Fibroblast of skin of right biceps (primary cell): Measurements from ENCODE around the gene ZNF80.

Experiments used
- DNase-seq: peaks from one replicate; pipeline ENCODE4 v3.0.0-alpha.2; 2013

Gene ZNF80

GRCh38 chr3:114218578-114219185, 18.7 kb downstream of the ZNF80 start:
- DNase-seq, result no peak

- DNase-seq, result peak; percentile 8
Observed at GRCh38 chr3:114218006-114218405, 19.4 kb downstream of the ZNF80 start.

DNA sequence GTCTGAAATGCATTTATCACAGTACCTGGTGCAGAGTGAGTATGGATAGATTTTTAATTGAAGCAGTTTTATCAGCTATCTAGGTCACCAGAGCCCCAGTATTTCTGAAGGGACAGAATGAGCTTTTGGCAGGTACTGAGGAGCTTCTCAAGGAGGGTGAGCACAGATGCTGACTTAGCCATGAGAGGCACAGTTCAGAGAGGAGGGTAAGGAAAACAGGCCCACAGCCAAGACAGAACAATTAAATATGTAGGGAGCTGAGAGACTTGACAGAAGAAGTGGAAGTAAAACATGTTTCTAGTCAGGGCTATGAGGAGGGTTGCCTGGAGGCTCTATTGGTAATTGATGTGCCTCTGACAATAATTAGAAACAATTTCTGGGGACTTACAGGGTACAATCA, 20.1 kb downstream of the ZNF80 start:
- DNase-seq, result no peak

DNA sequence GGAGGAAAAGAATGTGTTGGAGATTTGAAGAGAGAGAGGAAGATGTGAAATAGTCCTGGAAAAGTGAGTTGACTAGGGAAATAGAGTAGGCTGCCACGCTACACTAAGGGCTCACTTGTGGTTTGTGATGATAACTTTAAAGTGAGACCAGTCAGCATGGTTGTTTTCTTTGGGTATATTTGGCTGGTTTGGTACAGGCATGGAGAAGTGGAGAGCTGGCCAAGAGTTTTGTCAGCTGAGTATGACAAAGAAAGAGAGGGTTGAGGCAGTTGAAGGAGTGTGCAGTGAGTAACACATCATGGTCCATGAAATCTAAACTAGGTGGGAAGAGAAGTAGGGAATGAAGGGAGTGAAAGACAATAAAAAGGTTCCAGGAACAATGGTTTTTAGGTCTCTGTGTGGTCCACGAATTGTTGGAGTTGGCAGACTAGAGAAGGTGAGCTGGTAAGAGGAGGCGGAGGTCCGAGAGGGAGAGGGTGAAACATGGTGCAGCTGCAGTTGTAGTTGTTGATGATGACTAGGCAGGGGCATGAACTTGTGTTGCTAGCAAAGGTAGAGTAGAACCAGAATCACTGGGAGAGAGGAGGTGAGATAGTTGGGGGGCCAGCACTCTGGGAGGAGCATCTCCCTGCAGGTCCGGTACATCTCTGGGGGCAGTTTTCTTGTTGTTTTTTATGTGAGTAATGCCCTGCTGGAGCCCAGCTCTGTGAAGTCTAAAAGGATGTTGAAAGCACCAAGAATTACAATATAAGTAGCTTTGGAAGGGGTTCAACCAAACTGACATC, 21.0 kb downstream of the ZNF80 start:
- peak; percentile 42 for DNase-seq

- DNase-seq, result no peak
Observed at GRCh38 chr3:114214542-114215341, 22.6 kb downstream of the ZNF80 start.

DNA sequence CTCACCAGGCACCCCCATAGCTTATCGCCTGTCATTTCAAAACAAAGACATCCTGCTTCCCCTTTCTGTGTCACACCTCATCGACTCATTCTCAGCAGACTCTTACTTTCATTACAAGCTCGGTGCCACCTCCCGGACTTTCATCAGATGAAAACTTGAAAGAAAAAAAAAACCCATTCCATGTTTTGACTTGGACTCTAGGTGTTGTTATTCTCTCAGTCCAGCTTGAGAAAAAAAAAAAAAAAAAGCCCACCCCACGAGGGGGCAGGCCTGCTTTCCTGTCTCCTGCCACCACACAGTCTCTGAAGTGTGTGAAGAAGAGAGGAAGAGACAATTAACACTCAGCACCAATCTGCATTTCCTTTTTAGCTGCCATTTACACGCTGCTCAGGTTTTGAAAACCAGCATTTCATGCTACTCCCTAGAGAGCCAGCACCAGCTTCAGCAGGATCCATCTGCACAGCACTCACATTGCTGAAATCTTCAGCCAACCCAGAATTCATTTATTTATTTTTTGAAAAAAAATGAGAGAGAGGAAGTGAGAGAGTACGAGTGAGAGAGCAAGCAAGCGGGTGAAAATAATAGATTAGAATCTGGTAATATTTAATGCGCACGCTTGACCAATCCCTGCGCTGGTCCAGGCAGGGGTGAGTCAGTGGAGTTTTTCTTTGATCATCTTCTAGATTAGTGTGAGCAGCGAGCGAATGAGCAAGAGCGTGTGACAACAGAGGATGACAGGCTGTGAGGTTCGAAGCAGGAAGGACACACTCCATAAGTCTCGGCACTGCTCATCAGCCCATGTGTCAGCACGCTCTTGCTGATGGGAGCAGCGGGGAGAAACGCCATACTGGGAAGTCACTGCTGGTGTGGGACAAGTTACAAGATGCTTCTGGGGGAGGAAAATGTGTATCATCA, 23.5 kb downstream of the ZNF80 start:
- DNase-seq, result peak; percentile 89

DNA sequence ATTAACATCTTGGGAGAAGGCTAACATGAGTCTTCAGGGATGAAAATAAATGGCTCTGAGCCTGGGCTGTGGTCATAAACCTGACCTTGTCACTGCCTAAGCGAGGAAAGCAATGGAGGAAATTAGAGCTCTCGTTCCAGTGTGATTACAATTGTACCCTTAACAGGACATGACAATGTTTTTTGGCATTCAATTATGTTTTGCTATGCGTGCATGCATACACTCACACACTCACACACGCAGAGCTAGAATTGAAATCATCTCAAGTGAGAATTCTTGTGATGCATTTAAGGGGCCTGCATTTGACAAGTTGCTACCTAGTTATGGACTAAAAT, 24.1 kb downstream of the ZNF80 start:
- DNase-seq, result peak; percentile 74

DNA sequence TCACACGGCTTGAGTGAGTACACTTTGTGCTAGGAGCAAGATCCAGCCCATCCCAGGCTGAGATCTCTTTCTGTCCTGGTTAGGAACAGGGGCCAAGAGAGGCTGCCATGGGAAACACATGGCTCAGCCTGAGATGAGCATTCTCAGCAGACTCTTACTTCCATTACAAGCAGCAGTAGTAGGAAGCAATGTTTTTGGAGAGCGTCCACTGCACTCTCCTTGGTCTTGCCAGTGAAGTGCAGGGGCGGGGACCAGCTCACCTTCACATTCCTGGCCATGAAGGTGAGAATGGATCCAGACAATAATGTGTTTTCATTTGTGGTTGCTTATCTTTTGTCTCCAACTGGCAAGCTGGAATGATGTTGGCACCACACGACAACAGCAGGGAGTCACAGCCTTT, 24.7 kb downstream of the ZNF80 start:
- DNase-seq, result no peak

DNA sequence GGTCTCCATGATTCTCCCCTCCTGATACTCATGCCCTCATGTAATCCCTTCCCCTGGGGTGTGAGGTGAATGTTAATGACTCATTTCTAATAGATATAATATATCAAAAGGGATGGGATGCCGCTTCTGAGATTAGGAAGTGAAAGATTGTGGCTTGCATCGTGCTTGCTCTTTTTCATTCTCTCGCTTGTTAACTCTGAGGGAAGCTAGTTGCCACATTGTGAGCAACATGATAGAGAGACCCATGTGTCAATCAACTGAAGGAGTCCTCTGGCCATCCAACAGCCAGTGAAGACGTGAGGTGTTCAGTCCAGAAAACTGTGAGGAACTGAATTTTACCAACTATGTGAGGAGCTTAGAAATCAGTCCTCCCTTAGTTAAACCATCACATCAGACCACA, 29.6 kb downstream of the ZNF80 start:
- DNase-seq, result no peak

- no peak for DNase-seq
Observed at GRCh38 chr3:114206342-114206741, 31.0 kb downstream of the ZNF80 start.

DNA sequence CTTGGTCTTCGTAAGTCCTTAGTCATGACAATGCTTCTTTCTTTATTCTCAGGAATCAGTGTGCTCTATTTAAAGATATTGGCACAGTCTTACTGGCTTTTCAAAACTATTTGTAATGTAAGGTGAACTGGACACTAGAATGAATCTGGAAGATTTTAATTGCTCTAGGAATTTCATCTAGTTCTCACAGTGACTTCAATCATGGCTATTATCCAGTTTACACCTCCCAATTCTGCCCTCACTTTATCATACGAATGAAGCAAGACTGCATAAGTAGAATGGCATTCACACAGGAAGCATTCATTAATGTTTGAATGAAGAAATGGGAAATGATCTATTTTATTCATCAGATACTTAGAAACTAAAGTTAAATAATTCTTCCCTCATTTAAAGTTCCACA, 31.8 kb downstream of the ZNF80 start:
- no peak for DNase-seq

DNA sequence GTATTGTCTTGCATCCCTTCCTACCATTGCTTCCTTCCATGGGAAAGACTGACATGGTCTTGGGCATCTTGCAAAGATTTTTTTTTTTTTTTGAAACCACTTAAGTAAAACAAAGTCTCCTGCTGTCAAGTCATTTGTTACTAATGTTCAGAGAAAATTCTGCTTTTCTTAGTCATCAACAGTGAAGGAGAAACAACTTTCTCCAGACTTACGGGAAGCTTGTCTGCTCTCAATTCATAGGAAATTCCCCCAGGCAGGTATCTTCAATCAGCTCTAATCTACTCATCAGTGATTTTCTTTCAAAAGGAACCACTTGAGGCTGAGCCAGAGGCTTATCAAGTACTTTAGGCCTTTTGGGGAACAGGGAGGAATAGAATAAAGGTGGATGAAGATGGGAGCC, 42.6 kb downstream of the ZNF80 start:
- DNase-seq, result no peak

DNA sequence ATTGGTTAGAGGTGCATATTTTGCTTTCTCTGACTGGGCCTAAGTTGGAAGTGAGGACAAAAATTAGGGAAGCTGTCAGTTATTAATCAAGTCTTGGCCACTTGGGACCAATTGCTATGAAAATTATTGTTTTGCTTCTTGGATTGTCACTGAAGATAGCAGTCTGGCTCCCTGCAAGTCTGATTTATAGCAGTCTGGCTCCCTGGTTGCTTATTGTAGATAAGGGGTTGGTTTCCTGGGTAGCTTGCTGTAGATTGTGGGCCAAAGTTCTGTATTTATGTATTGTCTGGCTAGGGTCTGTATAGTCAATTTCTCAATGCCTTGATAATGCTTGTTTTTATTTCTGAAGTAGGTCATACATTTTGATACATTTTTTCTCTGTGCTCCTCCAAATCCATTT, 45.2 kb downstream of the ZNF80 start:
- DNase-seq, result no peak

GRCh38 chr3:114186501-114186900, 50.9 kb downstream of the ZNF80 start:
- DNase-seq, result no peak
